GM19468 (cell line): ENCODE results near the gene ERH.

Source experiments
- ATAC-seq: cut with Tn5 transposase; IDR thresholded peaks from one replicate; pipeline ENCODE4 v1.9.1; 2021; ENCODE audit warnings: mild to moderate bottlenecking, moderate library complexity, moderate number of reproducible peaks; ENCODE audit not compliant: unreplicated experiment; ENCODE audit errors: extremely low read depth

The ERH gene

GRCh38 chr14:69358233-69358963 lies 39.7 kb downstream of the ERH start:
- peak; percentile 14 for ATAC-seq

- no peak for ATAC-seq
Measured at GRCh38 chr14:69357544-69358200, 40.4 kb downstream of the ERH start.

- no peak for ATAC-seq
Measured at GRCh38 chr14:69356903-69357543, 41.1 kb downstream of the ERH start.

- no peak for ATAC-seq
Measured at GRCh38 chr14:69355607-69356281, 42.4 kb downstream of the ERH start.

GRCh38 chr14:69355154-69355597 lies 42.9 kb downstream of the ERH start:
- ATAC-seq, result no peak

GRCh38 chr14:69354383-69355153 lies 43.5 kb downstream of the ERH start:
- peak; percentile 41 for ATAC-seq

DNA sequence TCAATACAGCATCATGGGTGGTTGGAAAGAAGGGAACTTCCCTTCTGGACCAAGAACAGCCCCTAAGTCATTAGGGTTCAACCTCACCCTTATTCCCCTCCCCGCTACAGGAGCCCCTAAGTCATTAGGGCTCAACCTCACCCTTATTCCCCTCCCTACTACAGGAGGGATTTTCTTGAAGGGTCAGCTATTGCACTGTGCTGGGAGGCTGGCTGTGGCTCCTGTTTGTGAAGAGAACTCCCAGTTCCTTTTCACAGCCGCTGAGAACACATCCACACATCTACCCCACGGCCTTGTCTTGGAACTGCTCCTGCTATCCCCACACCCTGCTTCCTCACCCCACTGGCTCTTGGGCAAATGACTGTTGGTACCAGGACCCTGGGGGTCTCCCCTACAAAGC lies 44.9 kb downstream of the ERH start:
- ATAC-seq, result no peak

- ATAC-seq, result no peak
Measured at GRCh38 chr14:69351911-69352310, 46.2 kb downstream of the ERH start.

- no peak for ATAC-seq
Measured at GRCh38 chr14:69351385-69351784, 46.7 kb downstream of the ERH start.

DNA sequence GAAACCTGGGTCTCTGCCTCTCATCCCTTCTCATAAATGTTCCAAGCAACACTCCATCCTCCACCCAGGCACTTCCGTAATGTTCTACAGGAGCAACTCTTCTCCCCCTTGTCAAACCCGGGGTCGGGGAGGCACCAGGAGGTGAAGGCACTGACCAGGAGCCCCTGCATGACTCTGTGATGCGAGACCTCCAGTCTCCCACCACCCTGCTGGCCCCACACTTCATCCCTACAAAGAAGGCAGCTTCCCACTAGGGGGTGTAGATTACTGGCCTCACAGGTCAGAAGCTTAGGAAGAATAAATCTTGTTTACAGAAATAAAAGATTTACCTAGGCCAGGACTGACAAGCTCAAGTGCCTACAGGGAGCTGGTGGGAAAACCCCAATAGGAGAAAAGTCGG lies 47.2 kb downstream of the ERH start:
- no peak for ATAC-seq

GRCh38 chr14:69349091-69349777 lies 48.9 kb downstream of the ERH start:
- no peak for ATAC-seq

GRCh38 chr14:69346710-69347109 lies 51.4 kb downstream of the ERH start:
- ATAC-seq, result no peak

DNA sequence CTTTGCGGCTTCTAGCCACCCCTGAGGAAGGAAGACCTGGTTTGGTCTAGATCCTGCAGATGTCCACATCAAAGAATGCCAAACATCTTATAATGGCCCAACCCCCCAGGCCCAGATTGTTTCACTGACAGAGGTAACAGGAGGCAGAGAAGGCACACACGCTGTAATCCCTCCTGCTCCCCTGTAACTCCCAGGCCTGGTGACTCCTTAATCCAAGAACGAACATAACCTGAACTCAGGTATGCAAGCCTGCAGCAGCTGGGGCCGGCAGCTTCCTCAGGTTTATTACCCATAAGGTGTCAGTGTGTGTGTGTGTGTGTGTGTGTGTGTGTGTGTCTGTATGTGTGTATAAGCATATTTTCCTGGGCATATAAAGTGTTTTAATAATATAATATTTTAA lies 52.7 kb downstream of the ERH start:
- no peak for ATAC-seq

- no peak for ATAC-seq
Measured at GRCh38 chr14:69344171-69344570, 53.9 kb downstream of the ERH start.

DNA sequence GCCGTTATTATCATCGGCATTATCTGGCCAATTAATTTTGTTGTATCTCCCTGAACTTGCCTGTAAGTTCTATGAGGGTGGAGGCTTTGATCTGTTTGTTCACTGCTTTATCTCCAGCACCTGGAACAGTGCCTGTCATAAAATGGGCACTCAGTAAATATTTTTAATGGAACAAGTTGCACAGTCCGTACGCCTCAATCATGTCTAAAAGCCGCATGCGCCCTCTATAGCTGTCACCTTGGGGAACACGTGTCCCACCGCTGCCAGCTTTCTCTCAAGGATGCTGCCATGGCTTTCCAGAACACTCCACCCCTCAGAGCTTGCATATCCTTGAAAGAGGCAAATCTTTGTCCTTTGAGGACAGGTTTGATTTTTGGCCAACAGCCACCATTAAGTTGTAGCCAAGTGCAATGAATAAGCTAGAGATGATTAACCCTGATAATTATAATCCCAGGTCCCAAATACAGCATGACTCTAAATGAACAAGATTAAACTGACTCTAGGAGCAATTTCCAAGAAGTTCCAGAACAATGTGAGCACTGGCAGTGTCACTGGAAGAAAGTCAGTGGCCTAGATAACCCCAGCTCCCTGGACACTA lies 55.1 kb downstream of the ERH start:
- ATAC-seq, result no peak

DNA sequence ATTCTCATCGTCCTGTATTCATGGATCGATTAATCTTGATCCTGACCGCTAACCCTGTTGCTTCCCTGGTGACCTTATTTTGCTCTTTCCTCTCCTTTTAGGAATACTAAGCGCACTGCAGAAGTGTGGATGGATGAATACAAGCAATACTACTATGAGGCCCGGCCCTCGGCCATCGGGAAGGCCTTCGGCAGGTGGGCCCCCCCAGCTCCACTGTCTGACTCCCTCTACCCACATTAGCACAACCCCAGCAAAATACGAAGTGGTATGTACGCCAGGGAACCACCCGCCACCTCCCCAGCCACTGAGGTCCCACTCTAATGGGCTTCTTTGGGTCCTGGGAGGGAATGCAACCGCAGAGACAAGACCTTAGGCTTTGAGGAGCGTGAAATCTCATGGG lies 58.7 kb downstream of the ERH start:
- ATAC-seq, result no peak

- ATAC-seq, result no peak
Measured at GRCh38 chr14:69337984-69338383, 60.1 kb downstream of the ERH start.

- no peak for ATAC-seq
Measured at GRCh38 chr14:69335371-69335771, 62.7 kb downstream of the ERH start.

DNA sequence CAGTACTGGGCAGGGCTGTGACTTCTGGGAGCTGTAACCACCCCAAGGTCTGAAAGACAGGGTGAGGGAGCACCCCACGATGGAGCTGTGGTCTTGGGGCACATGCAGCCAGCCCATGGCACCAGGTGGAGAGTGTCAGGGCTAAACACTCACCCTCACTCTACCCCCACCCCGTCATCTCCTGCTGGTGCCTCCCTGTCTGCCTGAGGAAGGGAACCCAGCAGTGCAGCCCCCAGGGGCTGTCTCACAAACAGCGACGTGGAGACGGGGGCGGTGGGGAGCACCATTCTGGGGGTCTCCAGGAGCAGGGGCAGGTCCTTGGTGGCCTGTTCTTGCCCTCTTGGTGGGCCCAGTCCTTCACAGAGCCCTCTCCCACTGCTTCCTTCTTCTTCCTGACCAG lies 63.5 kb downstream of the ERH start:
- ATAC-seq, result no peak
